Activated naive CD8-positive, alpha-beta T cell treated with anti-CD3 and anti-CD28 coated beads, Interleukin-2, amount 50 U/mL, for 24 hours (primary cell): Measurements from ENCODE around the gene GABRB3.

Experiments used
- ATAC-seq: fragments of 150-1000 bp; cut with Tn5 transposase; one replicate; pipeline ENCODE4 v1.10.0; 2021
- DNase-seq: peaks from one replicate; pipeline ENCODE4 v3.0.0; 2021
- H3K27ac Mint-ChIP-seq: one replicate; pipeline ENCODE4 v1.8.0; 2021; ENCODE audit warnings: mild to moderate bottlenecking, mixed read lengths
- H3K27me3 Mint-ChIP-seq: one replicate; pipeline ENCODE4 v1.8.0; 2021; ENCODE audit warnings: mixed read lengths
- H3K36me3 Mint-ChIP-seq: one replicate; pipeline ENCODE4 v1.8.0; 2021; ENCODE audit warnings: low read depth, mixed read lengths
- H3K4me1 Mint-ChIP-seq: one replicate; pipeline ENCODE4 v1.8.0; 2021; ENCODE audit warnings: mixed read lengths
- H3K4me3 Mint-ChIP-seq: one replicate; pipeline ENCODE4 v1.8.0; 2021; ENCODE audit warnings: mild to moderate bottlenecking, moderate library complexity, mixed read lengths
- H3K9me3 Mint-ChIP-seq: one replicate; pipeline ENCODE4 v1.8.0; 2021; ENCODE audit warnings: mixed read lengths

Gene GABRB3

GRCh38 chr15:26639966-26640365, 132.9 kb downstream of the GABRB3 start:
- Mint-ChIP-seq H3K4me1 (no peaks in the 10 kb centered on the region), H3K9me3 (peaks cover 4% of the 10 kb centered on the region), H3K4me3 (no peak overlapping the region), H3K36me3 (no peaks in the 10 kb centered on the region), H3K27me3 (no peaks in the 10 kb centered on the region), H3K27ac (no peak overlapping the region)
- no peak for DNase-seq
- ATAC-seq = no peak

GRCh38 chr15:26635614-26636013, 137.3 kb downstream of the GABRB3 start:
- H3K36me3 Mint-ChIP-seq = no peaks in the 10 kb centered on the region
- DNase-seq (no peak), ATAC-seq (no peak)
- peaks cover 4% of the 10 kb centered on the region for H3K9me3 Mint-ChIP-seq
- H3K27me3 Mint-ChIP-seq = no peaks in the 10 kb centered on the region
- no peak overlapping the region for H3K27ac Mint-ChIP-seq
- H3K4me1 Mint-ChIP-seq = no peaks in the 10 kb centered on the region
- H3K4me3 Mint-ChIP-seq = no peak overlapping the region

- DNase-seq = no peak
- Mint-ChIP-seq H3K9me3 (peaks cover 5% of the 10 kb centered on the region), H3K4me3 (no peak overlapping the region), H3K27me3 (no peaks in the 10 kb centered on the region), H3K4me1 (no peaks in the 10 kb centered on the region), H3K36me3 (no peaks in the 10 kb centered on the region), H3K27ac (no peak overlapping the region)
- ATAC-seq = no peak
Measured at GRCh38 chr15:26635105-26635504, 137.8 kb downstream of the GABRB3 start.

GRCh38 chr15:26634319-26634718, 138.5 kb downstream of the GABRB3 start:
- no peaks in the 10 kb centered on the region for H3K27me3 Mint-ChIP-seq
- no peaks in the 10 kb centered on the region for H3K4me1 Mint-ChIP-seq
- peaks cover 5% of the 10 kb centered on the region for H3K9me3 Mint-ChIP-seq
- H3K27ac Mint-ChIP-seq = no peak overlapping the region
- no peak for DNase-seq
- ATAC-seq = no peak
- H3K4me3 Mint-ChIP-seq = no peak overlapping the region
- H3K36me3 Mint-ChIP-seq = no peaks in the 10 kb centered on the region

GRCh38 chr15:26632500-26632899, 140.4 kb downstream of the GABRB3 start:
- DNase-seq (no peak), ATAC-seq (no peak)
- no peaks in the 10 kb centered on the region for H3K27me3 Mint-ChIP-seq
- H3K4me3 Mint-ChIP-seq = no peak overlapping the region
- H3K27ac Mint-ChIP-seq = no peak overlapping the region
- peaks cover 5% of the 10 kb centered on the region for H3K9me3 Mint-ChIP-seq
- no peaks in the 10 kb centered on the region for H3K36me3 Mint-ChIP-seq
- no peaks in the 10 kb centered on the region for H3K4me1 Mint-ChIP-seq

GRCh38 chr15:26631894-26632293, 141.0 kb downstream of the GABRB3 start:
- H3K36me3 Mint-ChIP-seq = no peaks in the 10 kb centered on the region
- H3K27ac Mint-ChIP-seq = no peak overlapping the region
- H3K9me3 Mint-ChIP-seq = peaks cover 11% of the 10 kb centered on the region
- H3K4me3 Mint-ChIP-seq = no peak overlapping the region
- ATAC-seq = no peak
- H3K27me3 Mint-ChIP-seq = no peaks in the 10 kb centered on the region
- no peak for DNase-seq
- no peaks in the 10 kb centered on the region for H3K4me1 Mint-ChIP-seq

GRCh38 chr15:26630857-26631256, 142.0 kb downstream of the GABRB3 start:
- H3K27me3 Mint-ChIP-seq = no peaks in the 10 kb centered on the region
- peaks cover 15% of the 10 kb centered on the region for H3K9me3 Mint-ChIP-seq
- no peak overlapping the region for H3K4me3 Mint-ChIP-seq
- no peak for ATAC-seq
- H3K4me1 Mint-ChIP-seq = no peaks in the 10 kb centered on the region
- H3K27ac Mint-ChIP-seq = no peak overlapping the region
- H3K36me3 Mint-ChIP-seq = no peaks in the 10 kb centered on the region
- no peak for DNase-seq

GRCh38 chr15:26628879-26629529, 143.9 kb downstream of the GABRB3 start:
- H3K4me1 Mint-ChIP-seq = no peaks in the 10 kb centered on the region
- no peak for DNase-seq

GRCh38 chr15:26628071-26628470, 144.8 kb downstream of the GABRB3 start:
- ATAC-seq (no peak), DNase-seq (no peak)
- H3K27me3 Mint-ChIP-seq = no peaks in the 10 kb centered on the region
- H3K9me3 Mint-ChIP-seq = peaks cover 15% of the 10 kb centered on the region
- no peak overlapping the region for H3K27ac Mint-ChIP-seq
- H3K4me1 Mint-ChIP-seq = no peaks in the 10 kb centered on the region
- no peaks in the 10 kb centered on the region for H3K36me3 Mint-ChIP-seq
- H3K4me3 Mint-ChIP-seq = no peak overlapping the region

More at GRCh38 chr15:26628879-26629529, 143.9 kb downstream of the GABRB3 start:
- no peaks in the 10 kb centered on the region for H3K36me3 Mint-ChIP-seq
- peaks cover 15% of the 10 kb centered on the region for H3K9me3 Mint-ChIP-seq
- no peak overlapping the region for H3K4me3 Mint-ChIP-seq
- no peak for ATAC-seq
- H3K27me3 Mint-ChIP-seq = no peaks in the 10 kb centered on the region
- no peak overlapping the region for H3K27ac Mint-ChIP-seq

- H3K27me3 Mint-ChIP-seq = no peaks in the 10 kb centered on the region
- no peaks in the 10 kb centered on the region for H3K4me1 Mint-ChIP-seq
- ATAC-seq = no peak
- no peak for DNase-seq
- H3K27ac Mint-ChIP-seq = no peak overlapping the region
- H3K4me3 Mint-ChIP-seq = no peak overlapping the region
- peaks cover 30% of the 10 kb centered on the region for H3K9me3 Mint-ChIP-seq
- H3K36me3 Mint-ChIP-seq = no peaks in the 10 kb centered on the region
Measured at GRCh38 chr15:26624128-26624527, 148.7 kb downstream of the GABRB3 start.

- Mint-ChIP-seq H3K27ac (no peak overlapping the region), H3K9me3 (peaks cover 30% of the 10 kb centered on the region)
Measured at GRCh38 chr15:26623071-26623470, 149.8 kb downstream of the GABRB3 start.

GRCh38 chr15:26621816-26622215, 151.1 kb downstream of the GABRB3 start:
- no peak overlapping the region for H3K4me3 Mint-ChIP-seq
- no peaks in the 10 kb centered on the region for H3K4me1 Mint-ChIP-seq
- H3K9me3 Mint-ChIP-seq = peaks cover 24% of the 10 kb centered on the region
- no peak for ATAC-seq
- no peaks in the 10 kb centered on the region for H3K27me3 Mint-ChIP-seq
- no peak for DNase-seq
- H3K36me3 Mint-ChIP-seq = no peaks in the 10 kb centered on the region
- H3K27ac Mint-ChIP-seq = no peak overlapping the region

More at GRCh38 chr15:26623071-26623470, 149.8 kb downstream of the GABRB3 start:
- Mint-ChIP-seq H3K4me1 (no peaks in the 10 kb centered on the region), H3K36me3 (no peaks in the 10 kb centered on the region), H3K27me3 (no peaks in the 10 kb centered on the region), H3K4me3 (no peak overlapping the region)
- ATAC-seq (no peak), DNase-seq (no peak)

- Mint-ChIP-seq H3K9me3 (peaks cover 21% of the 10 kb centered on the region), H3K4me3 (no peak overlapping the region), H3K27ac (no peak overlapping the region), H3K4me1 (no peaks in the 10 kb centered on the region), H3K36me3 (no peaks in the 10 kb centered on the region), H3K27me3 (no peaks in the 10 kb centered on the region)
- ATAC-seq (no peak), DNase-seq (no peak)
Measured at GRCh38 chr15:26620528-26621458, 152.1 kb downstream of the GABRB3 start.

- Mint-ChIP-seq H3K27me3 (no peaks in the 10 kb centered on the region), H3K4me3 (no peak overlapping the region), H3K4me1 (no peaks in the 10 kb centered on the region), H3K36me3 (no peaks in the 10 kb centered on the region), H3K27ac (no peak overlapping the region), H3K9me3 (peaks cover 16% of the 10 kb centered on the region)
- ATAC-seq (no peak), DNase-seq (no peak)
Measured at GRCh38 chr15:26615927-26616302, 157.0 kb downstream of the GABRB3 start.
